K562 (cell line): ENCODE measurements around the gene WDR35. TPM values are rescaled to one million over a fixed set of nuclear protein-coding genes. Genes with fewer than 3 reads are reported as not detected.

ENCODE experiments used
- ATAC-seq: fragments of 200-7000 bp; cut with Tn5 transposase; 3 replicates; pipeline ENCODE4 v1.9.1; 2020; ENCODE audit warnings: moderate library complexity
- BruUV-seq: library from RNA; stranded (reverse); fragments of 400-500 nt; replicated peaks from 2 replicates; lab custom pipeline; 2021; lab: Mats Ljungman, UMichigan
- CTCF ChIA-PET: fragments of 300-600 bp; formaldehyde crosslinking; extraction: SDS; loops from one replicate; lab custom pipeline; 2021; ENCODE audit warnings: low intra/inter-chr PET ratio; lab: Yijun Ruan, JAX
- POLR2A ChIA-PET: fragments of 300-600, 350-650 bp; sonication (Branson Sonifier 250); formaldehyde crosslinking; extraction: SDS; loops from one replicate; lab custom pipeline; 2021; ENCODE audit warnings: antibody characterized with exemption, inconsistent platforms; lab: Yijun Ruan, JAX
- DNase-seq, 4 experiments: peaks; one replicate each; pipeline versions ENCODE4 v3.0.0 to v3.0.0-alpha.2; 2011 to 2018; ENCODE audit warnings: low spot score in 3 of 4, mixed read lengths in 3 of 4; ENCODE audit errors: extremely low read depth in 1 of 4
- FAIRE-seq: peaks from 2 replicates; lab custom pipeline; 2011; peaks lifted over from hg19 to GRCh38; lab: Jason Lieb, UNC
- H2AFZ ChIP-seq: 2 replicates; pipeline ENCODE4 v1.6.0; 2011; ENCODE audit warnings: low read depth, low read length, control low read depth, inconsistent platforms
- H3K27ac ChIP-seq: fragments of 200-600 bp; 3 replicates; pipeline ENCODE4 v1.8.0; 2011; ENCODE audit warnings: low read depth, mild to moderate bottlenecking, control low read depth, inconsistent platforms, low read length, moderate library complexity, mixed read lengths; ENCODE audit errors: extremely low read depth
- H3K27me3 ChIP-seq, 2 experiments: fragments of 300-600 bp in 1 of 2; 2 replicates in 1 of 2; 3 replicates in 1 of 2; pipeline versions ENCODE4 v1.6.0 to v1.8.0; 2011; ENCODE audit warnings: inconsistent platforms in 2 of 2, low read length in 2 of 2, mild to moderate bottlenecking in 1 of 2, mixed read lengths in 1 of 2, moderate library complexity in 1 of 2; ENCODE audit not compliant: control insufficient read depth in 2 of 2, insufficient read depth in 2 of 2
- H3K36me3 ChIP-seq: fragments of 300-600 bp; 3 replicates; pipeline ENCODE4 v1.8.0; 2011; ENCODE audit warnings: mild to moderate bottlenecking, low read length, inconsistent platforms; ENCODE audit not compliant: control insufficient read depth, insufficient read depth
- H3K4me1 ChIP-seq, 2 experiments: fragments of 200-600 bp in 1 of 2; replicated peaks in 1 of 2; 2 replicates in 1 of 2; 3 replicates in 1 of 2; pipeline versions ENCODE4 v1.5.1 to v1.8.0; 2011; ENCODE audit warnings: inconsistent platforms in 2 of 2, low read length in 2 of 2, mild to moderate bottlenecking in 1 of 2, mixed read lengths in 1 of 2, moderate library complexity in 1 of 2; ENCODE audit not compliant: control insufficient read depth in 2 of 2, insufficient read depth in 2 of 2
- H3K4me2 ChIP-seq: 2 replicates; pipeline ENCODE4 v1.6.1; 2011; ENCODE audit warnings: low read length, control low read depth, inconsistent platforms, mixed read lengths; ENCODE audit not compliant: insufficient read depth
- H3K4me3 ChIP-seq: fragments of 200-600 bp; sonication (generic), shearing (Covaris generic); 2 replicates; pipeline ENCODE4 v1.5.1; 2016; ENCODE audit warnings: control low read depth, inconsistent platforms
- H3K79me2 ChIP-seq: fragments of 200-600 bp; 3 replicates; pipeline ENCODE4 v1.8.0; 2011; ENCODE audit warnings: low read length, inconsistent platforms; ENCODE audit not compliant: control insufficient read depth, insufficient read depth
- H3K9ac ChIP-seq, 2 experiments: 2 replicates each; pipeline versions ENCODE4 v1.6.0 to v1.6.1; 2011; ENCODE audit warnings: low read depth in 2 of 2, low read length in 2 of 2, control low read depth in 1 of 2, inconsistent platforms in 1 of 2, mild to moderate bottlenecking in 1 of 2, mixed read lengths in 1 of 2; ENCODE audit not compliant: insufficient read depth in 1 of 2
- H3K9me1 ChIP-seq: one replicate; pipeline ENCODE4 v1.6.0; 2011; ENCODE audit warnings: inconsistent platforms, mild to moderate bottlenecking, low read length, moderate library complexity; ENCODE audit not compliant: control insufficient read depth, insufficient read depth
- H3K9me3 ChIP-seq: replicated peaks from 2 replicates; pipeline ENCODE4 v1.5.1; 2011; ENCODE audit warnings: low read depth, low read length, inconsistent platforms; ENCODE audit not compliant: control insufficient read depth, insufficient read depth
- H4K20me1 ChIP-seq: replicated peaks from 2 replicates; pipeline ENCODE4 v1.6.1; 2011; ENCODE audit warnings: low read length, inconsistent platforms, mixed read lengths; ENCODE audit not compliant: control insufficient read depth, insufficient read depth
- CHCHD3 ChIP-seq: fragments of 250-450 bp; sonication (Bioruptor Pico); IDR thresholded peaks from 2 replicates; pipeline ENCODE4 v2.1.2; 2022; ENCODE audit warnings: mild to moderate bottlenecking
- CTCFL ChIP-seq: IDR thresholded peaks from 2 replicates; pipeline ENCODE4 v1.6.1; 2011; ENCODE audit warnings: borderline replicate concordance, low read depth, mild to moderate bottlenecking, moderate library complexity, low read length; ENCODE audit not compliant: insufficient read depth, poor library complexity, severe bottlenecking
- HDAC1 ChIP-seq, 2 experiments: fragments of 450-650 bp; IDR thresholded peaks; 2 replicates each; pipeline ENCODE4 v1.6.1; 2016 to 2017; ENCODE audit warnings: inconsistent platforms in 1 of 2, mild to moderate bottlenecking in 1 of 2, moderate library complexity in 1 of 2
- L3MBTL2 ChIP-seq: fragments of 450-650 bp; IDR thresholded peaks from 2 replicates; pipeline ENCODE4 v1.6.1; 2016; ENCODE audit warnings: mild to moderate bottlenecking, moderate library complexity
- MTF1 ChIP-seq: fragments of 250-450 bp; sonication (Bioruptor Pico); IDR thresholded peaks from 2 replicates; pipeline ENCODE4 v1.9.0; 2021; ENCODE audit warnings: moderate library complexity, mild to moderate bottlenecking, inconsistent platforms, borderline replicate concordance
- ZNF79 ChIP-seq: fragments of 250-450 bp; sonication (Bioruptor Pico); IDR thresholded peaks from 2 replicates; pipeline ENCODE4 v1.4.0; 2020; ENCODE audit warnings: low read depth, mild to moderate bottlenecking, moderate library complexity
- WGBS: fragments of 100-300 bp; shearing (Covaris generic); methylation state at CpG from one replicate; pipeline ENCODE4 v1.1.6; 2016; ENCODE audit warnings: low coverage, mixed read lengths; ENCODE audit not compliant: insufficient coverage; ENCODE audit errors: missing lambda C conversion rate; 5-methylcytosine and 5-hydroxymethylcytosine counted together
- in situ Hi-C: fragments of 300-500 bp; cut with MboI; formaldehyde crosslinking; loops from 4 replicates; pipeline ENCODE4 v1.15.0; 2018; ENCODE audit warnings: inconsistent platforms, mixed read lengths
- intact Hi-C: fragments of 100-400 bp; cut with micrococcal nuclease; formaldehyde crosslinking; loops from 2 replicates; pipeline ENCODE4 v1.14.2; 2022
- polyA plus RNA-seq, 8 experiments: library from polyadenylated mRNA; depleted of rRNA in 4 of 8; stranded (reverse) in 5 of 8; unstranded in 3 of 8; fragments of >200 nt; fragmentation: Nextera tagmentation in 2 of 8; fragmentation: Illumina TruSeq in 1 of 8; extraction: Ambion mirVana in 2 of 8; extraction: Trizol in 1 of 8; gene quantifications; 2 replicates each; pipeline versions ENCODE4 v1.2.1 to v1.2.3, GENCODE V29; 2011 to 2014; ENCODE audit warnings: inconsistent platforms in 1 of 8, missing spikeins in 1 of 8
- total RNA-seq, 7 experiments: library from RNA; depleted of rRNA in 6 of 7; stranded (reverse); fragments of >200 nt in 6 of 7; fragmentation: Illumina TruSeq in 2 of 7; extraction: Trizol in 2 of 7; gene quantifications; 2 replicates each; pipeline versions ENCODE4 v1.2.1 to v1.2.3, GENCODE V29; 2011 to 2021; ENCODE audit warnings: low replicate concordance in 1 of 7

The WDR35 gene
- total and polyA plus RNA-seq, 9 of the 15 experiments (the other 6 are each of a cell fraction or from before 2014, with no cell fraction given): 3.3 to 13.1 (median 8.0) TPM

- BruUV-seq: no TSS peak
- CTCF ChIA-PET: no interaction called here
- no peak for FAIRE-seq
These were observed 107.6 kb downstream of the WDR35 start for GRCh38 chr2:19882286-19882685.

More at GRCh38 chr2:19882286-19882685, 107.6 kb downstream of the WDR35 start:
- H3K27ac ChIP-seq: no peak overlapping the region
- no peak overlapping the region for H2AFZ ChIP-seq
- ATAC-seq: no peak
- H3K9me3 ChIP-seq: no peaks in the 10 kb centered on the region
- TF ChIP-seq L3MBTL2 (no peak), ZNF79 (CRISPR knock-in tag) (no peak), CTCFL (no peak), MTF1 (CRISPR knock-in tag) (no peak), CHCHD3 (CRISPR knock-in tag) (no peak), HDAC1 (IDR thresholded peaks at IDR 0.05) (no peak)
- no peaks in the 10 kb centered on the region for H3K9me1 ChIP-seq
- H4K20me1 ChIP-seq: no peaks in the 10 kb centered on the region
- H3K9ac ChIP-seq: no peak overlapping the region
- H3K4me1 ChIP-seq: peaks cover 0 to 4% of the 10 kb centered on the region in 2 experiments; a peak in 1 of 5 replicates
- intact Hi-C loops: loop anchor here (10.0 kb wide), 1 partner anchor 1327 kb away; no protein-coding TSS in a partner anchor
- POLR2A ChIA-PET: no interaction called here
- H3K36me3 ChIP-seq: no peaks in the 10 kb centered on the region
- in situ Hi-C loops: no loop called here
- no peak overlapping the region for H3K4me3 ChIP-seq
- WGBS: 24% methylated on average over 2 of the region's 2 CpGs
- no peak overlapping the region for H3K4me2 ChIP-seq
- DNase-seq: no peak
- H3K79me2 ChIP-seq: no peaks in the 10 kb centered on the region
- no peaks in the 10 kb centered on the region for H3K27me3 ChIP-seq
